GM21825 (cell line): Measurements from ENCODE around the gene NOL3.
A peak's percentile ranks its signal among the peaks of the same experiment; 100 is the strongest.

ENCODE experiments used
- ATAC-seq: cut with Tn5 transposase; IDR thresholded peaks from one replicate; pipeline ENCODE4 v1.9.1; 2021; ENCODE audit warnings: mild to moderate bottlenecking, moderate library complexity; ENCODE audit not compliant: unreplicated experiment

NOL3 gene

GRCh38 chr16:67169642-67170167 lies 633 bp upstream of the NOL3 start:
- ATAC-seq = no peak

GRCh38 chr16:67170949-67171649 lies 761 bp downstream of the NOL3 start:
- peak; percentile 4 for ATAC-seq

DNA sequence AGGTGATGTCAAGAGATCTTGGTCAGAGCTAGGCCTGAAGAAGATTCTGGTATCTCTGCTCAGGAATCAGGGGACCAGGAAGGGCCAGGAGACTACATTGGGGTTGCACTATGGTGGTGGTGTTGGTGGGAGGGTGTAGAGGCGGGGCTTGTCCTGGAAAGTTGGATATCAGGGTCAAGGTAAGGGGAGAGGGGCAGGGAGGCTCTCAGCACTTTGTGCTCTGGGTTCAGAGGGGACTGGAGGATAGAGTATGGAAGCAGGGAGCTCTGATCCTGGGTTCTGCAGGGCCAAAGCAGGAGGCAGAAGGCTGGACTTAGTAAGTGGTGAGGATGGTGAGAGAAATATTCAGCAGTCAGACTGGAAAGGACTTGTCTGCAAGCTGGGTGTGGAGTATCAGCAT lies 3.0 kb downstream of the NOL3 start:
- ATAC-seq = no peak

DNA sequence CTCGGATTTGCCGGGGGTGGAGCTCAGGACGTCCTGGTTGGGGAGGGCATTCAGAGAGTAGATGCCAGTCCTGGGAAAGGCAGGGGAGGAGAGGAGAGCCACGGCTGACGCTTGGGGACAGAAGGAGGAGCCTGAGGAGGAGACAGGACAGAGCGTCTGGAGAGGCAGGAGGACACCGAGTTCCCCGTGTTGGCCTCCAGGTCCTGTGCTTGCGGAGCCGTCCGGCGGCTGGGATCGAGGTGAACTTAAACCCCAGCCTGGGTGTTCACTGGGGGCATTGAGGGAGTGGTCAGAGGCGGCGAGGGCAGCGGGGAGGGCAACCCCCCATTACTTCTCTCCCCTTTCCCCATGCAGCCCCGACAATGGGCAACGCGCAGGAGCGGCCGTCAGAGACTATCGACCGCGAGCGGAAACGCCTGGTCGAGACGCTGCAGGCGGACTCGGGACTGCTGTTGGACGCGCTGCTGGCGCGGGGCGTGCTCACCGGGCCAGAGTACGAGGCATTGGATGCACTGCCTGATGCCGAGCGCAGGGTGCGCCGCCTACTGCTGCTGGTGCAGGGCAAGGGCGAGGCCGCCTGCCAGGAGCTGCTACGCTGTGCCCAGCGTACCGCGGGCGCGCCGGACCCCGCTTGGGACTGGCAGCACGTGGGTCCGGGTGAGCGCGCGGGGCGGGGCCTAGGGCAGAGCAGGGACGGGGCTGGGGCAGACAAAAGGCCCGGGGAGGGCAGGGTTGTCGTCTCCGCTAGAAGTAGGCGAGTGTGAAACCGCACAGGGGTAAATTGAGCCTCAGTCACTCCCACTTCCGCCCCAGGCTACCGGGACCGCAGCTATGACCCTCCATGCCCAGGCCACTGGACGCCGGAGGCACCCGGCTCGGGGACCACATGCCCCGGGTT lies 3.7 kb downstream of the NOL3 start:
- peak; percentile 37 for ATAC-seq

- ATAC-seq = no peak
Measured at GRCh38 chr16:67174706-67175231, 4.4 kb downstream of the NOL3 start.

- no peak for ATAC-seq
Measured at GRCh38 chr16:67176662-67177061, 6.3 kb downstream of the NOL3 start.

- no peak for ATAC-seq
Measured at GRCh38 chr16:67177743-67178699, 7.7 kb downstream of the NOL3 start.

GRCh38 chr16:67179421-67180080 lies 9.2 kb downstream of the NOL3 start:
- no peak for ATAC-seq

DNA sequence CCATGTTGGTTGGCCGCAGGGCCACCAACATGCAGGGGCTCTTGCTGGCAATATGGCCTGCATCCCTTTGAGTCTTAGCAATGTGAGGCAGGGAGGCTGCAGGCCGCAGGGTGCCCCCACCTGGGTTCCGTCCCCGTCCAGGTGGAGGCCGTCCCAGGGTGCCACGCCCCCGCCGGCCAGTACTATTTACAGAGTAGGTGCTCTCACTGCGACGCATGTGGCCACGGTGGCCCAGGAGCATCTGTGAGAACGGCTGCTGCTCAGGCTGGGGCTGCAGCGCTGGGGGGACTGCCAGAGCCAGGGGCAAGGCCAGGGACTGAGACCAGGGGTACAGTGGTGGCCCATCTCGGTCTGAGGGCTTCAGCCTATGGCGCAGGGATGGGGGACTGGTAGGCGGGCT lies 9.8 kb downstream of the NOL3 start:
- no peak for ATAC-seq

GRCh38 chr16:67181346-67181745 lies 11.0 kb downstream of the NOL3 start:
- no peak for ATAC-seq

DNA sequence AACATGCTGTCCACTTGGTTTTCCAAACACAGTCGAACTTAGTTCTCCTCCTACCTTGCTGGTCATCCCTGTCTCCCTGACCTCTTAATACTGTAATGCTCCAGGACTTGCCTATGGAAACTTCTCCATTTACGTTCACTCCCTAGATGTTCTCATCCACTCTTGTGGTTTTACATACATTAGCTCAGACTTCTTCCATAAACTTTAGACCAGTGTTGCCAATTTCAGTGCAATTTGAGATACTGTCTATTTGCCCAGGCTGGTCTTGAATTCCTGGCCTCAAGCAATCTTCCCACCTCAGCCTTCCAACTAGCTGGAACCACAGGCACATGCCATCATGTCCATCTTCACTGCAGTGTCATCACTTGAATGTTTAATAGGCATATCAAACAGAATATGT lies 11.9 kb downstream of the NOL3 start:
- ATAC-seq = no peak

GRCh38 chr16:67183284-67183626 lies 12.9 kb downstream of the NOL3 start:
- no peak for ATAC-seq

GRCh38 chr16:67183627-67184452 lies 13.5 kb downstream of the NOL3 start, which contains the start of gene MATCAP1:
TSS of gene MATCAP1 (minus strand) at chr16:67183963. CDS start at chr16:67180610, 3,353 bp downstream.
- ATAC-seq = peak; percentile 86

DNA sequence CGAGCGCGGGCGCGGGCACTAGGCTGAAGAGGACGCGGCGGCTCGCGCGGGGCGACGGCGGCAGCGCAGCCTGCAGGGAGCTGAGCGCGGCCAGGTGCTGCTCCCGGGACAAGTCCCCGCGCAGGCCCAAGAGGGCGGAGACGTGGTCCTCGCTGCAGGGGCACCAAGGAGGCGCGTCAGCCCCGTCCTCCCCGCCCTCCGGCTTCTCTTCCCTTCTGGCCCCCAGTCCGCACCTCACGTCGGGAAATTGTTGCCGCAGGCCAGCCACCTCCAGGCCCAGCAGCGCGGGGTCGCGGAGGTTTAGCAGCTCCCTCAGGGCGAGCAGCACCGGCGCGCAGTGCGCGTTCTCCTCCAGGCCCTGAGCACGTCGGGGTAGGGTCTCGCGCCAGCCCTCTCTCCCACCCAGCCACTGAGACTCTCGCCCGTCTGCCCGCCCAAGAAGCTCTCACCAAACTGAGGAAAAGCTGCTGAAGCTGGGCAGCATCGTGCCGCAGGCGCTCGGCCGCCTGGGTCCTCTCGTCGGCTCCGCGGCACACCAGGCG lies 14.2 kb downstream of the NOL3 start:
- ATAC-seq = peak; percentile 7

- ATAC-seq = no peak
Measured at GRCh38 chr16:67184995-67185650, 14.8 kb downstream of the NOL3 start.

- ATAC-seq = no peak
Measured at GRCh38 chr16:67185651-67186134, 15.4 kb downstream of the NOL3 start.

DNA sequence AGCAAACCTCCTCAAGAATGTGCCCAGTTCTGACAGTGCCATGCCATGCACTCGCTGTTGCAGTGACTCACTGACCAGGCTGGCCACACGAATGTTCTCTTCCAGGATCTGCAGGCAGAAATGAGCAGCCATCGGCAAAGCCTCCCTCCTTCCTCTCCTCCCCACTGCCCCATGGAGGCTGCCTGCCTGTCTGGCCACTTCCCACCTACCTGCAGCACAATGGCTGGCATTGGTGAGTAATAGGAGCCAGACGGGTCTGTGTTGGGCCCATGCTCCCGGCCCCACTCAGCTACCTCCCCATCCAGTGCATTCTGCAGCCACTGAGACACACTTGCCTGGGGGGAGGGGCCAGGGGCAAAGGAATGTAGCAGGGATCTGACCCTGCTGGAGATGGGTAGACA lies 16.2 kb downstream of the NOL3 start:
- ATAC-seq = no peak
